ENCODE data around the gene CFAP91.

DNA sequence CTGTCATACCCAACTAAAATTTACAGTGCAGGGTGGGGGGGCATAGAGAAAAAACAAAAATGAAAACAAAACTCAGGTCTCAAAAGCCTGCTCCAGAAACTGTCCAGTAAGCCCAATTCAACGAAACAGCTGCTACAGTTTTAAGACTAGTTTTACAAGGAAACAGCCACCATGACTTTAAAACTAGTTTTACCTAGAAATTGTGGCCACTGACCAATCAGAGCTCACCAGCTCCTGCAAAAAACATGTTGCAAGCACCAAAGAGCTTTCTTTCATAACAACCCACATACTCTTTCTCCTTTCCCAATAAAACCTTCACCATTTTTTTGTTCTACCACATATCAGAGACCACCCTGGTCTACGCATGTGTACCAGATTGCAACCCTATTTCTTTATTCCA lies 7.3 kb upstream of the CFAP91 start:
- TF ChIP-seq, protein P1, sequence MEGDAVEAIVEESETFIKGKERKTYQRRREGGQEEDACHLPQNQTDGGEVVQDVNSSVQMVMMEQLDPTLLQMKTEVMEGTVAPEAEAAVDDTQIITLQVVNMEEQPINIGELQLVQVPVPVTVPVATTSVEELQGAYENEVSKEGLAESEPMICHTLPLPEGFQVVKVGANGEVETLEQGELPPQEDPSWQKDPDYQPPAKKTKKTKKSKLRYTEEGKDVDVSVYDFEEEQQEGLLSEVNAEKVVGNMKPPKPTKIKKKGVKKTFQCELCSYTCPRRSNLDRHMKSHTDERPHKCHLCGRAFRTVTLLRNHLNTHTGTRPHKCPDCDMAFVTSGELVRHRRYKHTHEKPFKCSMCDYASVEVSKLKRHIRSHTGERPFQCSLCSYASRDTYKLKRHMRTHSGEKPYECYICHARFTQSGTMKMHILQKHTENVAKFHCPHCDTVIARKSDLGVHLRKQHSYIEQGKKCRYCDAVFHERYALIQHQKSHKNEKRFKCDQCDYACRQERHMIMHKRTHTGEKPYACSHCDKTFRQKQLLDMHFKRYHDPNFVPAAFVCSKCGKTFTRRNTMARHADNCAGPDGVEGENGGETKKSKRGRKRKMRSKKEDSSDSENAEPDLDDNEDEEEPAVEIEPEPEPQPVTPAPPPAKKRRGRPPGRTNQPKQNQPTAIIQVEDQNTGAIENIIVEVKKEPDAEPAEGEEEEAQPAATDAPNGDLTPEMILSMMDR (IDR thresholded peaks at IDR 0.05): no peak
- TF ChIP-seq POLR2A (IDR thresholded peaks at IDR 0.05): no peak
